ENCODE data around the gene MNDA.
"Not testable (repeated sequence)": the region's sequence is repeated elsewhere in the genome, so short reads cannot be mapped to it uniquely, and the experiment has no call there.

Gene MNDA

DNA sequence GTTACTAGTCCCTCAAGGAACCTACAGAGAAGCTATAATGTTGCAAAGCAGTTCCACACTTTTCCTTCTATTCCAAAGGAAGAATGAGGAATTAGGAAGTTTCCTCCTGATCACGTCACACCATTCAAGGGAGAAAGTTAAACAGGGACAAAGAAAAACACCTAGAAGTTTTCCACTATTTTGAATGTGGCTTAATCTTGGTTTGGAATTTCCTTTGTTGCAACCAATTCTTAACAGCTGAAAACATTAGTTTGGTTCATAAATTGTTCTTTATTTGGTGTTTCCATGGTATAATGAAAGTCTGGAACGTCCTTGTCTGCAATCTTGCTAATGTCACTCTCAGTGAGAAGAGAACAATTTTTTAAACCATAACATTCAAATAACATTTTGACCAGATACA is 8.4 kb downstream of the MNDA start:
- no peak for DNase-seq (ENCODE audit: low read depth)

DNA sequence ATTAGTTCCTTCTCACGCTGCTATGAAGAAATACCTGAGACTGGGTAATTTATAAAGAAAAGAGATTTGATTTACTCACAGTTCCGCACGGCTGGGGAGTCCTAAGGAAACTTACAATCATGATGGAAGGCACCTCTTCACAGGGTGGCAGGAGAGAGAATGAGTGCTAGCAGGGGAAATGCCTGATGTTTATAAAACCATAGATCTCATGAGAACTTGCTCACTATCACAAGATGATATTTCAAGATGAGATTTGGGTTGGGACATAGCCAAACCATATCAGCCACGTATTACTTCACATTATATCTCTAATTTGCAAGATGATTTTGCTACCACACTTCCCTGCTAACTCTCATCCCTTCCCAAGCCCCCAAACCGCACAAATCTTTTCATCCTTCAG is 9.1 kb downstream of the MNDA start:
- DNase-seq (ENCODE audit: low read depth) = no peak

DNA sequence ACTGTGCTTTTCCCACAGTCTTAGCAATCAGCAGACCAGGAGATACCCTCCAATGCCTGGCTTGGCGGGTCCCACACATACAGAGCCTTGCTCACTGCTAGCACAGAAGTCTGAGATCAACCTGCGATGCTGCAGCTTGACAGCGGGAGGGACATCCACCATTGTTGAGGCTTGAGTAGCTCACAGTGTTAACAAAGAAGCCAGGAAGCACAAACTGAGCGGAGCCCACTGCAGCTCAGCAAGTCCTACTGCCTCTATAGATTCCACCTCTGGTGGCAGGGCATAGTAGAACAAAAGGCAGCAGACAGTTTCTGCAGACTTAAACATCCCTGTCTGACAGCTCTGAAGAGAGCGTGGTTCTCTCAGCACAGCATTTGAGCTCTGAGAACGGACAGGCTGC is 33.4 kb downstream of the MNDA start:
- DNase-seq (ENCODE audit: low read depth) = no peak

GRCh38 chr1:158870438-158870837 is 39.3 kb downstream of the MNDA start:
- not testable (repeated sequence) for DNase-seq (ENCODE audit: low read depth)

GRCh38 chr1:158873141-158873540 is 42.0 kb downstream of the MNDA start:
- DNase-seq (ENCODE audit: low read depth) = no peak

DNA sequence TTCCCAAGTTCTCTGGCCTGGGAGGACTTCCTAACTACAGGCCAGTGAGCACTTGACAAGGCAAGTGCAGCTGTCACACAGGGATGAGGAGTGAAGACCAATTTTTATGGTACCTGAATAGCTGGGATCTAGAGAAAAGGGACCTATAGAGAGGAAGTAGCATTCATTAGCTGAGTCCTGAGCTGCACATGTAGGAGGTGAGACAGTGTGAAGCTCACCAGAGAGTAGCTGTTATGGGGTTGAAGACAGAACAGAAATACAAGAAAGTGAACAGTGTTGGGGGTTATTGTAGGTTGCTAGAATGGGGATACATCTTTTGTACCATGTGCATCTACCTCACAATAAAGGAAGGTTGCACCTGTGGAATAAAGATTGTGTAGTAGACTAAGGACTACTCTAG is 62.5 kb downstream of the MNDA start:
- DNase-seq (ENCODE audit: low read depth) = no peak

- DNase-seq (ENCODE audit: low read depth) = no peak
These were observed 67.6 kb downstream of the MNDA start for GRCh38 chr1:158898722-158899121.
